Endodermal cell (in vitro differentiated cells): Measurements from ENCODE around the gene MRAS. TPM values are rescaled to one million over a fixed set of nuclear protein-coding genes. Genes with fewer than 3 reads are reported as not detected.

Experiments
- DNase-seq: peaks from one replicate; pipeline ENCODE4 v3.0.0-alpha.2; 2017
- H3K27ac ChIP-seq: 2 replicates; pipeline ENCODE4 v1.5.1; 2013; ENCODE audit warnings: mild to moderate bottlenecking, low read depth, low read length, moderate library complexity
- H3K27me3 ChIP-seq: 2 replicates; pipeline ENCODE4 v1.6.1; 2013; ENCODE audit warnings: mild to moderate bottlenecking, low read length, moderate library complexity; ENCODE audit not compliant: insufficient read depth, control insufficient read depth, poor library complexity, severe bottlenecking
- H3K36me3 ChIP-seq: 2 replicates; pipeline ENCODE4 v1.7.0; 2013; ENCODE audit warnings: mild to moderate bottlenecking, low read length, moderate library complexity; ENCODE audit not compliant: control insufficient read depth, insufficient read depth
- H3K4me1 ChIP-seq: one replicate; pipeline ENCODE4 v1.7.0; 2013; ENCODE audit warnings: low read length; ENCODE audit not compliant: control insufficient read depth, insufficient read depth
- H3K4me3 ChIP-seq: 2 replicates; pipeline ENCODE4 v1.5.1; 2013; ENCODE audit warnings: mild to moderate bottlenecking, low read length, moderate library complexity
- H3K9ac ChIP-seq: 2 replicates; pipeline ENCODE4 v1.6.1; 2013; ENCODE audit warnings: mild to moderate bottlenecking, low read length, moderate library complexity; ENCODE audit not compliant: poor library complexity, severe bottlenecking; ENCODE audit errors: extremely low read depth
- H3K9me3 ChIP-seq: 2 replicates; pipeline ENCODE4 v1.6.1; 2013; ENCODE audit warnings: mild to moderate bottlenecking, low read length, moderate library complexity; ENCODE audit not compliant: control insufficient read depth
- H3K27ac Mint-ChIP-seq: 2 replicates; pipeline ENCODE4 v1.8.0; 2020; ENCODE audit warnings: mixed read lengths
- H3K27me3 Mint-ChIP-seq: 2 replicates; pipeline ENCODE4 v1.8.0; 2021; ENCODE audit warnings: mild to moderate bottlenecking, mixed read lengths; ENCODE audit not compliant: insufficient read depth
- H3K36me3 Mint-ChIP-seq: 2 replicates; pipeline ENCODE4 v1.8.0; 2020; ENCODE audit warnings: low read depth, mixed read lengths
- H3K4me1 Mint-ChIP-seq: 2 replicates; pipeline ENCODE4 v1.8.0; 2020; ENCODE audit warnings: mixed read lengths
- H3K4me3 Mint-ChIP-seq: 2 replicates; pipeline ENCODE4 v1.8.0; 2020; ENCODE audit warnings: mild to moderate bottlenecking, moderate library complexity, mixed read lengths
- H3K9me3 Mint-ChIP-seq: 2 replicates; pipeline ENCODE4 v1.8.0; 2020; ENCODE audit warnings: mild to moderate bottlenecking, mixed read lengths
- WGBS, 2 experiments: methylation state at CpG; one replicate each; pipeline versions ENCODE4 v1.1.5 to v1.1.7; 2013; ENCODE audit warnings: missing lambda C conversion rate in 2 of 2, mixed read lengths in 1 of 2; ENCODE audit not compliant: insufficient coverage in 1 of 2, insufficient read length in 1 of 2; 5-methylcytosine and 5-hydroxymethylcytosine counted together
- total RNA-seq, 2 donors: library from RNA; stranded (reverse); fragmentation: NEBNext Ultra II Directional in 1 of 2; extraction: Animal tissue kit (Norgen Biotek cat#: 25700) in 1 of 2; gene quantifications; 2 replicates in 1 of 2; 3 replicates in 1 of 2; pipeline ENCODE4 v1.2.1, GENCODE V29; 2021
- TF ChIP-seq, protein P1 (sequence below): fragments of 200-600 bp; sonication (generic); conservative IDR thresholded peaks from 2 replicates; pipeline ENCODE4 v1.5.0; 2021; ENCODE audit warnings: antibody characterized with exemption, mild to moderate bottlenecking

MRAS gene
- total RNA-seq, 2 donors from 2014 or later: 12.8 to 16.1 TPM

DNA sequence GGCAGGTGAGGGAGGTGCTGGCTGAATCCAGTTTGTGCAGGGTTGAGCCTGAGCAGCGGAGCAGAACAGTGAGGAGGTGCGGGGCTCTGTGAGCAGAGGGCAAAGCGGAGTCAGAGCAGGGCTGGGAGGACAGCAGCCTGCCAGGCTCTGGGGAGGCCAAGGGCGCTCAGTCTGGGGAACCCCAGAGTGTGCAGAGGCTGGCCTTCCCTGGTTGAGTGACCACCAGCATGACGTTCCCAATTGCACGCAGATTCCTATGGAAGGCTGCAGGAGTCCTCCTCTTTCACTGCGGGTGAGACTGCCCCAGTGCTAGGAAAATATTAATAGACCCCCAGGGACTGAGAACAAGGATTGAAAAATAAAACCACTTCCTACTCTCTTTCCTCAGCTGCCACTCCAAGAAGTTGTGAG lies 13.2 kb downstream of the MRAS start:
- TF ChIP-seq, protein P1, sequence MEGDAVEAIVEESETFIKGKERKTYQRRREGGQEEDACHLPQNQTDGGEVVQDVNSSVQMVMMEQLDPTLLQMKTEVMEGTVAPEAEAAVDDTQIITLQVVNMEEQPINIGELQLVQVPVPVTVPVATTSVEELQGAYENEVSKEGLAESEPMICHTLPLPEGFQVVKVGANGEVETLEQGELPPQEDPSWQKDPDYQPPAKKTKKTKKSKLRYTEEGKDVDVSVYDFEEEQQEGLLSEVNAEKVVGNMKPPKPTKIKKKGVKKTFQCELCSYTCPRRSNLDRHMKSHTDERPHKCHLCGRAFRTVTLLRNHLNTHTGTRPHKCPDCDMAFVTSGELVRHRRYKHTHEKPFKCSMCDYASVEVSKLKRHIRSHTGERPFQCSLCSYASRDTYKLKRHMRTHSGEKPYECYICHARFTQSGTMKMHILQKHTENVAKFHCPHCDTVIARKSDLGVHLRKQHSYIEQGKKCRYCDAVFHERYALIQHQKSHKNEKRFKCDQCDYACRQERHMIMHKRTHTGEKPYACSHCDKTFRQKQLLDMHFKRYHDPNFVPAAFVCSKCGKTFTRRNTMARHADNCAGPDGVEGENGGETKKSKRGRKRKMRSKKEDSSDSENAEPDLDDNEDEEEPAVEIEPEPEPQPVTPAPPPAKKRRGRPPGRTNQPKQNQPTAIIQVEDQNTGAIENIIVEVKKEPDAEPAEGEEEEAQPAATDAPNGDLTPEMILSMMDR: no peak
- Histone ChIP-seq H3K36me3 (no peaks in the 10 kb centered on the region), H3K4me1 (no peaks in the 10 kb centered on the region), H3K4me3 (no peak overlapping the region), H3K27me3 (no peaks in the 10 kb centered on the region), H3K9ac (no peak overlapping the region), H3K9me3 (no peaks in the 10 kb centered on the region), H3K27ac (no peak overlapping the region)
- Mint-ChIP-seq H3K4me1 (peaks cover 2% of the 10 kb centered on the region), H3K27ac (no peak overlapping the region), H3K9me3 (no peaks in the 10 kb centered on the region), H3K4me3 (no peak overlapping the region), H3K36me3 (no peaks in the 10 kb centered on the region), H3K27me3 (no peaks in the 10 kb centered on the region)
- WGBS, 2 experiments: 89 to 93% methylated on average over 7 of the region's 7 CpGs
- DNase-seq: no peak

DNA sequence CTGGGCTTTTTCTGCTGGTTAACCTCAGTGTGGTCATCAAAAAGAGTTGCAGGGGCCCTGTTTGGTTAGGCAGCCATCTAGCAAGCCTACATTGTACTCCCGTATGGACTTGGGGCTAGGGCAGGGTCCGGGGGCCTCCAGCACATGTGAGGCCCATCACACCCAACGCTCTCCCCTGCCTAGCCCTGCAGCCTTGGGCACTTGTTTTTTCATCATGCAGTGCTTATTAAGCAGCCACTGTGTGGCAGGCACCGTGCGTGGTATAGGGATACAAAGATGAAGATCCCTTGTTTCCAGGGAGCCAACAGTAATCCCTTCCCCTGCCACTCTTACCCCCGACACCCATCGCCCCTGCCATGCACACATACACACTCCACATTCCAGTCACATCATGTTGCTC lies 14.2 kb downstream of the MRAS start:
- H3K36me3 ChIP-seq: no peaks in the 10 kb centered on the region
- TF ChIP-seq, protein P1: no peak
- H3K36me3 Mint-ChIP-seq: no peaks in the 10 kb centered on the region
- no peaks in the 10 kb centered on the region for H3K9me3 Mint-ChIP-seq
- H3K27me3 Mint-ChIP-seq: no peaks in the 10 kb centered on the region
- H3K27me3 ChIP-seq: no peaks in the 10 kb centered on the region
- DNase-seq: no peak
- no peak overlapping the region for H3K27ac Mint-ChIP-seq
- no peak overlapping the region for H3K9ac ChIP-seq
- 87 to 95% methylated on average over 7 of the region's 7 CpGs for WGBS, 2 experiments
- H3K4me1 ChIP-seq: no peaks in the 10 kb centered on the region
- H3K4me1 Mint-ChIP-seq: peaks cover 2% of the 10 kb centered on the region
- H3K27ac ChIP-seq: no peak overlapping the region
- H3K9me3 ChIP-seq: no peaks in the 10 kb centered on the region
- no peak overlapping the region for H3K4me3 ChIP-seq
- no peak overlapping the region for H3K4me3 Mint-ChIP-seq

DNA sequence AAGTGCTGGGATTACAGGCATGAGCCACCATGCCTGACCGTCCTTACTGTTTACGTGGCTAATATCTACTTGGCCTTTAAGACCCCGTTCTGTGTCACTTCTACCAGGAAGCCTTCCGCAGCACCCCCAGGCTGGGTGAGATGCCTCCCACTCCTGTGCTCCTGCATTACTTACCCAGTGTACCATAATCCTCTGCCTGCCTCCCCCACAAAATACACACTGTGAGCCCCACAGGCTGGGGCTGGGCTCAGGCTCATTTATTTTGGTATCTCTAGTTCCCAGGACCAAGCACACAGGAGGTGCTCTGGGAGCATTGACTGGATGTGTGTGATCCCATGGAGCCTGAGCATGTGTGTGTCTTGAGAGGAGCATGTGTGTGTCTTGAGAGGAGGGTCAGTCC lies 14.9 kb downstream of the MRAS start:
- Histone ChIP-seq H3K4me1 (no peaks in the 10 kb centered on the region), H3K36me3 (no peaks in the 10 kb centered on the region), H3K4me3 (no peak overlapping the region), H3K9me3 (no peaks in the 10 kb centered on the region), H3K27ac (no peak overlapping the region), H3K27me3 (no peaks in the 10 kb centered on the region), H3K9ac (no peak overlapping the region)
- Mint-ChIP-seq H3K27ac (no peak overlapping the region), H3K4me1 (peaks cover 2% of the 10 kb centered on the region), H3K4me3 (no peak overlapping the region), H3K27me3 (no peaks in the 10 kb centered on the region), H3K36me3 (no peaks in the 10 kb centered on the region), H3K9me3 (no peaks in the 10 kb centered on the region)
- DNase-seq: no peak
- TF ChIP-seq, protein P1: no peak
- WGBS, 2 experiments: 93% methylated on average over 3 to 4 of the region's 4 CpGs
